GM23338 (cell line): ENCODE results near the gene MBL2.

Experiments
- CREB1 ChIP-seq: fragments of 250-450 bp; sonication (Bioruptor Pico); IDR thresholded peaks from 2 replicates; pipeline ENCODE4 v1.5.0; 2020; ENCODE audit warnings: low read depth, mild to moderate bottlenecking, moderate library complexity
- EZH2 ChIP-seq: fragments of 200-600 bp; sonication (generic); IDR thresholded peaks from one replicate; pipeline ENCODE4 v1.8.0; 2017; ENCODE audit warnings: antibody characterized with exemption, mild to moderate bottlenecking, low read depth; ENCODE audit not compliant: unreplicated experiment
- EZH2phosphoT487 ChIP-seq: fragments of 200-600 bp; sonication (generic); IDR thresholded peaks from one replicate; pipeline ENCODE4 v1.8.1; 2018; ENCODE audit warnings: antibody characterized with exemption; ENCODE audit not compliant: unreplicated experiment
- JUNB ChIP-seq: IDR thresholded peaks from one replicate; pipeline ENCODE4 v1.6.1; 2016; ENCODE audit warnings: antibody characterized with exemption; ENCODE audit not compliant: unreplicated experiment
- NANOG ChIP-seq: IDR thresholded peaks from 2 replicates; pipeline ENCODE4 v1.6.1; 2016; ENCODE audit warnings: antibody characterized with exemption, borderline replicate concordance
- POLR2AphosphoS5 ChIP-seq: IDR thresholded peaks from 2 replicates; pipeline ENCODE4 v1.6.1; 2016; ENCODE audit warnings: antibody characterized with exemption, low read depth
- ZNF114 ChIP-seq: fragments of 250-450 bp; sonication (Bioruptor Pico); IDR thresholded peaks from 2 replicates; pipeline ENCODE4 v1.5.0; 2020; ENCODE audit warnings: mild to moderate bottlenecking, moderate library complexity
- ZNF331 ChIP-seq: fragments of 250-450 bp; sonication (Bioruptor Pico); IDR thresholded peaks from 2 replicates; pipeline ENCODE4 v1.5.0; 2020; ENCODE audit warnings: low read depth, mild to moderate bottlenecking, moderate library complexity
- TF ChIP-seq, protein P1 (sequence below), 2 experiments: fragments of 200-600 bp in 1 of 2; sonication (generic) in 1 of 2; conservative IDR thresholded peaks; 2 replicates each; pipeline versions ENCODE4 v1.5.1 to v1.6.1; 2016 to 2017; ENCODE audit warnings: antibody characterized with exemption in 2 of 2, low read depth in 2 of 2, mild to moderate bottlenecking in 2 of 2, moderate library complexity in 1 of 2
- TF ChIP-seq, protein P2 (sequence below): IDR thresholded peaks from one replicate; pipeline ENCODE4 v1.6.1; 2018; ENCODE audit warnings: antibody characterized with exemption; ENCODE audit not compliant: unreplicated experiment

DNA sequence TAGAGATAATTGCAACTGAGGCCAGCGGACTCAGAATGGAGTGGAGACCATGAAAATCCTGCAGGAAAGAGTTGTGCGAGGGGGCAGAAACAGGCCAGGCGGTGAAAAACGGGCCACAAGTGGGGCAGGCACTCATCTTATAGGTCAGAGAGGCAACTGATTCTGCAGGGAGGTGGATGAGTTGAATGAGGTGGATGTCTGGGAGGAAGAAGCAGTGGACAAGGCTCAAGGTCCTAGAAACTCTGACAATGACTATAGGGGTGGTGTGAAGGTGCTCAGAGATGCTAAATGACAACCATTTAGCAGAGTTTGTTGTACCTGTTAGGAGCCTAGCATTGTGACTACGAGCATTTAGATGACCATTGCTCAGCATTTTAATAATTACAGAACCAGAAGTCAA lies 33.6 kb downstream of the MBL2 start:
- TF ChIP-seq, protein P1, sequence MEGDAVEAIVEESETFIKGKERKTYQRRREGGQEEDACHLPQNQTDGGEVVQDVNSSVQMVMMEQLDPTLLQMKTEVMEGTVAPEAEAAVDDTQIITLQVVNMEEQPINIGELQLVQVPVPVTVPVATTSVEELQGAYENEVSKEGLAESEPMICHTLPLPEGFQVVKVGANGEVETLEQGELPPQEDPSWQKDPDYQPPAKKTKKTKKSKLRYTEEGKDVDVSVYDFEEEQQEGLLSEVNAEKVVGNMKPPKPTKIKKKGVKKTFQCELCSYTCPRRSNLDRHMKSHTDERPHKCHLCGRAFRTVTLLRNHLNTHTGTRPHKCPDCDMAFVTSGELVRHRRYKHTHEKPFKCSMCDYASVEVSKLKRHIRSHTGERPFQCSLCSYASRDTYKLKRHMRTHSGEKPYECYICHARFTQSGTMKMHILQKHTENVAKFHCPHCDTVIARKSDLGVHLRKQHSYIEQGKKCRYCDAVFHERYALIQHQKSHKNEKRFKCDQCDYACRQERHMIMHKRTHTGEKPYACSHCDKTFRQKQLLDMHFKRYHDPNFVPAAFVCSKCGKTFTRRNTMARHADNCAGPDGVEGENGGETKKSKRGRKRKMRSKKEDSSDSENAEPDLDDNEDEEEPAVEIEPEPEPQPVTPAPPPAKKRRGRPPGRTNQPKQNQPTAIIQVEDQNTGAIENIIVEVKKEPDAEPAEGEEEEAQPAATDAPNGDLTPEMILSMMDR (conservative IDR thresholded peaks at IDR 0.05; ENCODE audit: low read depth in 2 of 2), result no peak
- no peak for TF ChIP-seq ZNF331 (CRISPR knock-in tag)
- no peak for TF ChIP-seq POLR2AphosphoS5
- no peak for TF ChIP-seq NANOG
- no peak for TF ChIP-seq EZH2phosphoT487
- TF ChIP-seq JUNB, result no peak
- TF ChIP-seq, protein P2, sequence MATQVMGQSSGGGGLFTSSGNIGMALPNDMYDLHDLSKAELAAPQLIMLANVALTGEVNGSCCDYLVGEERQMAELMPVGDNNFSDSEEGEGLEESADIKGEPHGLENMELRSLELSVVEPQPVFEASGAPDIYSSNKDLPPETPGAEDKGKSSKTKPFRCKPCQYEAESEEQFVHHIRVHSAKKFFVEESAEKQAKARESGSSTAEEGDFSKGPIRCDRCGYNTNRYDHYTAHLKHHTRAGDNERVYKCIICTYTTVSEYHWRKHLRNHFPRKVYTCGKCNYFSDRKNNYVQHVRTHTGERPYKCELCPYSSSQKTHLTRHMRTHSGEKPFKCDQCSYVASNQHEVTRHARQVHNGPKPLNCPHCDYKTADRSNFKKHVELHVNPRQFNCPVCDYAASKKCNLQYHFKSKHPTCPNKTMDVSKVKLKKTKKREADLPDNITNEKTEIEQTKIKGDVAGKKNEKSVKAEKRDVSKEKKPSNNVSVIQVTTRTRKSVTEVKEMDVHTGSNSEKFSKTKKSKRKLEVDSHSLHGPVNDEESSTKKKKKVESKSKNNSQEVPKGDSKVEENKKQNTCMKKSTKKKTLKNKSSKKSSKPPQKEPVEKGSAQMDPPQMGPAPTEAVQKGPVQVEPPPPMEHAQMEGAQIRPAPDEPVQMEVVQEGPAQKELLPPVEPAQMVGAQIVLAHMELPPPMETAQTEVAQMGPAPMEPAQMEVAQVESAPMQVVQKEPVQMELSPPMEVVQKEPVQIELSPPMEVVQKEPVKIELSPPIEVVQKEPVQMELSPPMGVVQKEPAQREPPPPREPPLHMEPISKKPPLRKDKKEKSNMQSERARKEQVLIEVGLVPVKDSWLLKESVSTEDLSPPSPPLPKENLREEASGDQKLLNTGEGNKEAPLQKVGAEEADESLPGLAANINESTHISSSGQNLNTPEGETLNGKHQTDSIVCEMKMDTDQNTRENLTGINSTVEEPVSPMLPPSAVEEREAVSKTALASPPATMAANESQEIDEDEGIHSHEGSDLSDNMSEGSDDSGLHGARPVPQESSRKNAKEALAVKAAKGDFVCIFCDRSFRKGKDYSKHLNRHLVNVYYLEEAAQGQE, result no peak
- TF ChIP-seq EZH2, result no peak
- TF ChIP-seq CREB1, result no peak
- no peak for TF ChIP-seq ZNF114 (CRISPR knock-in tag)
